Left ventricle myocardium superior (tissue), 1 donor: ENCODE data around the gene ICAM5. TPM values are rescaled to one million over a fixed set of nuclear protein-coding genes. Genes with fewer than 3 reads are reported as not detected.

Experiments used
- ATAC-seq: fragments of 200-7000 bp; cut with Tn5 transposase; one replicate; pipeline ENCODE4 v1.9.1; 2020; ENCODE audit warnings: mild to moderate bottlenecking, moderate library complexity
- DNase-seq: peaks from one replicate; pipeline ENCODE4 v3.0.0-alpha.2; 2020
- intact Hi-C: fragments of 100-400 bp; cut with micrococcal nuclease; formaldehyde crosslinking; loops from one replicate; pipeline ENCODE4 v1.11.0; 2022
- total RNA-seq: library from RNA; stranded (reverse); fragmentation: NEBNext Ultra II Directional; extraction: Animal tissue kit (Norgen Biotek cat#: 25700); gene quantifications from one replicate; pipeline ENCODE4 v1.2.1, GENCODE V29; 2021
- donor health status: DM: no; HTN: yes; CAD: no; lungs with severe emphysema.

Gene ICAM5
- total RNA-seq, 1 donor from 2014 or later = 0.32 TPM

DNA sequence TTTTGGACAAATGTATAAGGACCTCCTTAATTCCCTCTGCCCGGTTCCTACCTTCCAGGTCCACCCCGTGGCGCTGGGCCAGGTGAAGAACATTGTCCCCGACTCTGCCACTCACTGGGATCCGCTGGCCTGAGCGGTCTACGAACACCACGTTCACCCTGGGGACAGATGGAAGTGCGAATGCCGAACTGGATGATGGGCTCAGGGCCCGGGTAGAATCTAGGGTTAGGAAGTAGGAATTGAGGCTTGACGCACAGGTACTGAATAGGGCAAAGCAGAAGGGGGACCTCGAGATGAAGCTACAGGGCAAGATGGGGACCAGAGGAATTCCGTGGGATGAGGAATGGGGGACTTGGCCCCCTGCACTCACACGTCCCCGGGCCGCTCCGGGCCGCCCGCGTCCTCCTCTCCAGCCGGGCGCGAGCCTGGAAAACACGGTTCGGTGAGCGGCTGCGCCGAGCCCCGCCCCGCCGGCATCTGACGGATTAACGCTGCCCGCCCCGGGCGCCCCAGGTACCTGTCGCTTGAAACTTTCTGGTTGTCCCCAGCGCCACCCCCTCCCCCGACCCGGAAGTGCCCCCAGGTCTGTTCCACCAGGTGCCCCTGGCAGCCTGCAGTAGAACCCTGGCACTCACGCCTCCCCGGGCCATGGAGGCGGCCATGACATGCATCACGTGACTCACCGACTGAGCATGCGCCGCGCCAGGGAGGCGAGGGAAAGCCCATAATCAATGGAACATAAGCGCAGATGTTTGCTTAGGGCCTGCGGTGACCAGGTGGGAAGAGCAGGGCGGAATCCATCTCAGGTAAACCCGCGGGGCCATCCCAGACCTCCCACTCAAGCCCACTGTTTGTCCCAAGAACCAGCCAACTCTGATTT is 25.8 kb downstream of the ICAM5 start, which contains the start of gene FDX2:
TSS of gene FDX2 (minus strand) at position 681 of the 880 bp plus-strand sequence. CDS start at position 662, 19 bp downstream.
- peak; percentile 93 for ATAC-seq
- DNase-seq = peak; percentile 95
- intact Hi-C loops = no loop called here

DNA sequence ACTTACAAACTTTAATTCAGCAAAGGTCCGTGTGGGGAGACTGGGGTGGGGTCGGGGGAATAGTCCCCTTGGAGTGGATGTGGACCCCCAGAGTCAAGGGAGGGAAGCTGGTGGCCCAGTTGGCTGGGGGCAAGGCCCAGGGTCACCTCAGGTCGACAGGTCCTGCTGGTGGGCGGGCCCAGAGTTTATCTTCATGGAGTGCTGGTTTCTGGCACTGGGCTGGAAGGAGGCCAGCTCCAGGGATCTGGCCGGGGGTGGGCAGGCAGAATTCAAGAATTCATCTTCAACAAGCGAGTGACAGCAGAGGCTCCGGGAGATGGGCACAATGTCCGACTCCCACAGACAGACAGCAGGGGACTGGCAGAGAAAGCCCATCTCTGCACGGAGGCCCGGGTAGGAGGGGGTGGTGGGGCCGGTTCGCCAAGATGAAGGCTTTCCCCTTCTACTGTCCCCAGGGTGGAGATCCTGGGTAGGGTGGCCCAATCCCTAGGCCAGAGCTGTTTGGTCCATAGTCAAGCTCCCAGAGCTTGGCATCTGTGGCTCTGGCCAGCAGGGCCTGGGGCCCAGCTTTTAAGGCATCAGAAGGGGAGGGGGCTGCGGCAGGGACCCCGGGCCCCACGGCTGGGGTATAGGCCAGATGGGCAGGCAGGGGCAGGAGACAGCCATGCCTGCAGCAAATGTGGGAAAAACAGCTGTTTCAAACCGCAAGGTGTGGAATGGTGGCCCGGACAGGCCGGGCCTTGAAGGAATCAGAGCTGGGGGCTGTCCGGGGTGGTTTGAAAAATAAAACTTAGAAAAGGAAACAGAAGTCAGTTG is 26.7 kb downstream of the ICAM5 start:
- DNase-seq (no peak), ATAC-seq (peak; percentile 38)
- intact Hi-C loops = no loop called here

DNA sequence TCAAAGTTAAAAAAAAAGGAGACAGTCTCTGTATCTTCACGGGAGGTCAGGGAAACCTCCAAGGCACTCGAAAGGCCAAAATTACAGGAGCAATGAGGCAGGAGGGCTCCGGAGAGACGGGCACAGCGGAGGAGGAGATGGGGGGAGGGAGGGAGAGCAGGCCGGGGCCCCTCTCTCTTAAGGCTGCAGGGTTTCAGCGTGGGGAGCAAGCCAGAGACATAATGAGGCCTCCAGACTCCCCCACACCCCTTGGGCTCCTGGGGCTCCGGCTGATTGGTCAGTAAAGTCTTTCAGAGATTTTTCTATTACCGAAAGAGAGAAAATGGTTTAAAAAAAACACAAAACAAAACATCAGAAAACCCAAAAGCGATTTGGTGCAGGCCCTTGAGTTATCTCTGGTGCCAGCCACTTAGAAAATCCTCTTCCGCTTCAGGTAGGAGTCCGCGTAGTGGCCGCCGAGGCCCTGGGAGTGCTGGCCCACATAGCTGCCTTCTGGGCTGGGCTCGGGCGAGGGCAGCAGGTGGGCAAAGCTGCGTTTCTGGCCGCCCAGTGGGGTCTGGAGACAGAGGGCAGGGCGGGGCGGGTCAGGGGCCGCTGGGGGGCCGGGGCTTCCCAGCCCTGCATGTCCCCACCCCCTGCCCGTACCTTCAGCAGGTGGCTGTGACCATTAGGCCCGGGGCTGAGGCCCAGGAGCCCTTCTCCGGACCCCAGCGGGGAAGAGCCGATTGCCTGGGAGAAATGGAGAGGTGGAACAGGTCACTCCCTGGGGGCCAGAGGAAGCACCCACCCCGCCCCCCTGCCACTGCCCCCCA is 27.5 kb downstream of the ICAM5 start:
- intact Hi-C loops = no loop called here
- DNase-seq = no peak
- no peak for ATAC-seq

GRCh38 chr19:10317857-10318462 is 28.2 kb downstream of the ICAM5 start:
- intact Hi-C loops = no loop called here
- ATAC-seq (no peak), DNase-seq (no peak)

- intact Hi-C loops = no loop called here
- ATAC-seq (no peak), DNase-seq (no peak)
These were observed 29.3 kb downstream of the ICAM5 start for GRCh38 chr19:10318807-10319682.

DNA sequence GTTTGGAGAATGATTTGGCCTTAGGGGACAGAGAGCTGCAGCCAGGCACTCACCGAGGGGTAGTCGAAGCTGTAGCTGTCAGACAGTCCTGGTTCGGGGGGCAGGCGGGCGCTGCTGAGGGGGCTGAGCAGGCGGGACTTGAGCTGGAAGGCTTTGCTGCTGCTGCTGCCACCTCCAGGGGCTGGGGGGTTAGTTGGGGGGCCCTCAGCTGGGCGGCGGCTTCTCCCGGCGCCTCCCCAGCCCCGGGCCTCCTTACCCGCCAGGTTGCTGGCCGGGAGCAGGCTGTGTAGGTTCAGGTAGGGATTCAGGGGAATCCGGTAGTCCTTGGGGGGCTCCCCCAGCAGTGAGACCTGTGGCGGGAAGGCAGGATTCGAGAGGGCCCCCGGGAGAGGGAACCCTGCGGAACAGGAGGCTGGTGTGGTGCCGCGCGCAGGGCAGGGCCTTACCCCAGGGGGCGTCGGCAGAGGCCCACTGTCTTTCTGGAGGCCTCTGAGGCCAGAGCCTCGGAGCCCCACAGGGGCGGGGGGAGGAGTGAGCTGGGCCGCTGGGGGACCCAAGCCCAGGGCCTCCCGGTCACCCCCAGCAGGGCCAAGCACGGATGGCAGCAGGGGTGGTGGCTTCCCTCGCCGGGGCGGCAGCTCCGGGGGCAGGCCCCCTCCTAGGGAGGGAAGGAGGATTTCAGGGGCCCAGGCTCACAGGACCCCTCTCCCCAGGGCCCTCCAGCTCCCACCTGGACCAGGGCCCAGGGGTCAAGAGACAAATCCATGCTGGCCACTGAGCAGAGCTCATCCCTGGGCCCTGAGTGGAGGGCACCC is 31.1 kb downstream of the ICAM5 start:
- ATAC-seq (no peak), DNase-seq (no peak)
- intact Hi-C loops = no loop called here

DNA sequence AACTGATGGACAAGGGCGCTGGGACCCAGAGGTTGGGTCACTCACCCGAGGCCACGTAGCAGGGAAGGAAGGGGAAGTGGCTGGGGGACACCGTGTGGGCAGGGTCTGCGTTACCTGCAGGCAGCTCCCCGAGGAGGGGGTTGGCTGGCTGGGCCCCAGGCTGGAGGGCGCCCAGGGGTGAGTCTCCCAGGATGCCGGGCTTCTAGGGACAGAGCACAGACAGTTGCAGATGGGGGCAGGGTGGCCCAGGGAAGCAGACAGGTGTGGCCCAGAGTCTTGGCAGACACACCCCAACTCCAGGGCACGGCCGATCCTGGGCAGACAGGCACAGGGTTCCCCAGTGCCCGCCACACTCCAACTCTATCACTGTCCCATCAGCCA is 31.7 kb downstream of the ICAM5 start:
- no peak for ATAC-seq
- intact Hi-C loops = no loop called here
- DNase-seq = no peak

DNA sequence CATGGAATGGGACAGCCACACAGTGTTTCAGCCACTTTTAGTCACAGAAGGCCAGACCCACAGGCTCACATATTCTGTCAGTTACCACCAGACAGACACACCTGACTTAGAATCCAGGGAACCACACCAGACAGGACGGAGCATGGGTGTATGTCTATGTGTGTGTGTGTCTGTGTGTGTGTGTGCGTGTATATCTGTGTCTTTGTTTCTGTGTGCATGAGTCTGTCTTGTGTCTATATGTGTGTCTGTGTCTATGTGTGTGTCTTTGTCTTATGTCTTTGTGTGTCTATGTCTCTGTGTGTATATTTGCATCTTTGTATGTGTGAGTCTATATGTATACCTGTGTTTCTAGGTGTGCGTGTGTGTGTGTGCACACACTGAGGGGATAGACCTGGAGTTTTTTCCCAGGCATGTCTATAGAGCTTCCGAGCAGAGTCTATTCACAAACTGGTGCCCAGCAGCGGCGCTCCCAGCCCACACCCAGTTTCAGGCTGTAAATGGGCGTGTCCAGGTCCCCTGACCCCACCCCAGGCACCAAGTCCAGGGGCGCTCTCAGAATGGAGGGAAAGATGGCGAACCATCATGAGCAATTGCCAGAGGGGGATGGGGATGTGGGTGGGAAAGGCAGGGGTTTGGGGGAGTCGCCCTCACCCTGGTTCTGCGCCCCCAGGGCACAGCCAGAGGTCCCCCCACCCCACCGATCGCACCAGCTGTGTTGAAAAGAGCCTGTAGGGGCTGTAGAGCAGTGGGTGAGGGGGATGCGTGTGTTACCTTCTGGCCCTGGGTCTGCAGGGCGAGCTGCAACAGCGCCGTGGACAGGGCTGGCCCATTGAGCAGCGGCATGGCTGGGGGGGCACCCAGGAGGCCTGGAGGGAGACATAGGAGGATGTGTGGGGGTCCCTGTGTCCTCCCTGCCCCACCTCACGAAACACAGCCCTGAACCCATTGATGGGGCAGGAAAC is 32.4 kb downstream of the ICAM5 start:
- intact Hi-C loops = no loop called here
- no peak for ATAC-seq
- DNase-seq = no peak

- intact Hi-C loops = no loop called here
- DNase-seq (no peak), ATAC-seq (no peak)
These were observed 36.0 kb downstream of the ICAM5 start for GRCh38 chr19:10325732-10326131.

- ATAC-seq = no peak
- no peak for DNase-seq
- intact Hi-C loops = no loop called here
These were observed 38.0 kb downstream of the ICAM5 start for GRCh38 chr19:10327793-10328192.

DNA sequence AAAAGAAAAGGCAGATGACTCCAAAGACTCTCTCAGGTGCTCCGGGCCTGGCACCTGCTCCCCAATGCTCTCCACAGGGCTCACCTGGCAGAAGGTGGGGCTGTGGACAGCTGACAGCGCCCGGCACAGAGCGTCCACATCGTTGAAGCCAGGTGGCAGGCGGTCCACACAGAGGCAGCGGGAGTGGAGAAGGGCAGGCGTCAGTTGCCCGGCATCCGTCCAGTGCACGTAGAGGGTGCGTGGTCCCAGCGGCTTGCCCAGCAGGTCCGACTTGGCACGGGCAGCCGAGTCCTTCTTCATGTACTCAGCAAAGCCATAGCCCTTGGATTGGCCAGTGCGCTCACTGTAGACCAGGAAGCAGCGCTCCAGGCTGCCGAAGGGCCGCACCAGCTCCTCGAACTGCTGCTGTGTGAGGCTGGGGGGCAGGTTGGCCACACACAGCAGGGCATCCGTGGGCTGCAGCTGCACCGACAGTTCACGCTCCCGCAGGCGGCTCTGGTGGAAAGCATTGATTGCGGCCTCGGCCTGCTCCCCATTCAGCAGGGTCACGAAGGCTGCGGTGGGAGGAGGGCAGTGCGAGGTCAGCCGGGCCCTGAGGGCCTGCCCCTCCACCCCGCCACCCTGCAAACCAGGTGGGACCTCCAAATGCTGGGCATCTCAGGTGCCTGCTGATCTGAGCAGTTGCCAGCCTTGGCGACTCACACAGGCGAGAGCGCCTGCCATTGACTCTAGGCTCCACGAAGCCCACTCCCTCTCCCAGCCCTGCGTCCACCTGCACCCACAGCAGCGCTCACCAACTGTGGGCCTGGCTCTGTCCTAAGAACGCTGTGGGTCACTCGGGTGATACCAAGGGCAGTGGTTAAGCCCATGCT is 39.0 kb downstream of the ICAM5 start:
- intact Hi-C loops = no loop called here
- DNase-seq (no peak), ATAC-seq (no peak)

DNA sequence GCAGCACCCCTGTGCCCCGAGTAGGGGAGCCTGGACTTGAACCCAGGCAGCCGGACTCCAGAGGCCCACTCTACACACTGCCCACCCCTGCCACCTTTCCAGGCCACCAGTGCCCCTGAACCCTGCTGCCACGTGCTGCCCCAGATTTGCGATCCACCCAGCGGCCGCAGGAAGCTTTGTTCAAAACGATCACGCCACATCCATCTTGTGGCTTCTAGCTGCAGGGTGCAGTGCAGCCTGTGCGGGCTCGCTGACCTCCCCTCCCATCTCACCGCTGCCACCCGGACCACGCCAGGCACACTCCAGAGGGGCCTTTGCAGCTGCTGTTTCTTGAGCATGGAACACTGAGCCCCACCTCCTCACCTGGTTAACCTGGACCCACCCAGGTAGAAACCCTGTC is 39.8 kb downstream of the ICAM5 start:
- DNase-seq (no peak), ATAC-seq (no peak)
- intact Hi-C loops = no loop called here

GRCh38 chr19:10332158-10332964 is 42.6 kb downstream of the ICAM5 start:
- no peak for ATAC-seq
- DNase-seq = no peak
- intact Hi-C loops = loop anchor here (10.0 kb wide), 1 partner anchor 48 kb away; the partner anchor contains the start of genes ICAM4 and ICAM5
